MCF 10A (cell line): ENCODE measurements around the gene CYSTM1. TPM values are rescaled to one million over a fixed set of nuclear protein-coding genes. Genes with fewer than 3 reads are reported as not detected.
A peak's percentile ranks its signal among the peaks of the same experiment; 100 is the strongest.

Experiments
- BruUV-seq: library from RNA; stranded (reverse); fragments of 400-500 nt; replicated peaks from 2 replicates; lab custom pipeline; 2021; lab: Mats Ljungman, UMichigan
- CTCF ChIA-PET: fragments of 300-600 bp; sonication (Branson Sonifier 250); formaldehyde crosslinking; extraction: SDS; loops from one replicate; lab custom pipeline; 2021; ENCODE audit warnings: antibody characterized with exemption, inconsistent platforms; lab: Yijun Ruan, JAX
- POLR2A ChIA-PET: fragments of 300-600, 350-650 bp; sonication (Branson Sonifier 250); formaldehyde crosslinking; extraction: SDS; loops from one replicate; lab custom pipeline; 2020; ENCODE audit warnings: antibody characterized with exemption, inconsistent platforms; lab: Yijun Ruan, JAX
- DNase-seq: peaks from one replicate; pipeline ENCODE4 v3.0.0-alpha.2; 2018; ENCODE audit not compliant: unreplicated experiment
- H3K27ac Mint-ChIP-seq: one replicate; pipeline ENCODE4 v1.8.0; 2022; ENCODE audit warnings: mild to moderate bottlenecking, low read depth, mixed read lengths; ENCODE audit not compliant: unreplicated experiment
- H3K27me3 Mint-ChIP-seq: one replicate; pipeline ENCODE4 v1.8.0; 2022; ENCODE audit warnings: mixed read lengths; ENCODE audit not compliant: insufficient read depth, unreplicated experiment
- H3K36me3 Mint-ChIP-seq: one replicate; pipeline ENCODE4 v1.8.0; 2022; ENCODE audit warnings: mild to moderate bottlenecking, moderate library complexity, mixed read lengths; ENCODE audit not compliant: insufficient read depth, unreplicated experiment
- H3K4me1 Mint-ChIP-seq: one replicate; pipeline ENCODE4 v1.8.0; 2022; ENCODE audit warnings: mixed read lengths; ENCODE audit not compliant: insufficient read depth, unreplicated experiment
- H3K4me3 Mint-ChIP-seq: one replicate; pipeline ENCODE4 v1.8.0; 2022; ENCODE audit warnings: mild to moderate bottlenecking, moderate library complexity, mixed read lengths; ENCODE audit not compliant: unreplicated experiment
- H3K9me3 Mint-ChIP-seq: one replicate; pipeline ENCODE4 v1.8.0; 2022; ENCODE audit warnings: mixed read lengths; ENCODE audit not compliant: unreplicated experiment
- intact Hi-C: fragments of 100-400 bp; cut with micrococcal nuclease; formaldehyde crosslinking; loops from 2 replicates; pipeline ENCODE4 v1.14.1; 2022
- total RNA-seq: library from RNA; stranded (reverse); gene quantifications from 2 replicates; pipeline ENCODE4 v1.2.3, GENCODE V29; 2022
- TF ChIP-seq, protein P1 (sequence below): fragments of 200-600 bp; IDR thresholded peaks from one replicate; pipeline ENCODE4 v1.8.0; 2022; ENCODE audit warnings: antibody characterized with exemption, mild to moderate bottlenecking; ENCODE audit not compliant: unreplicated experiment

Gene CYSTM1
- total RNA-seq, 1 experiment from 2014 or later = 59.4 TPM

- POLR2A ChIA-PET = interaction anchor here (0.6 to 1.1 kb wide), 6 partner anchors 44 to 796 kb away, joined by 3 to 6 read pairs (median 3); partner anchors contain the start of gene CYSTM1
These were observed 48.6 kb downstream of the CYSTM1 start for GRCh38 chr5:140223567-140223966.

GRCh38 chr5:140224658-140225057 lies 49.7 kb downstream of the CYSTM1 start:
- POLR2A ChIA-PET = interaction anchor here (1.0 to 1.1 kb wide), 2 partner anchors 12 to 50 kb away, joined by 3 to 5 read pairs; partner anchors contain the start of gene CYSTM1
- Mint-ChIP-seq H3K4me3 (no peak overlapping the region), H3K4me1 (peaks cover 40% of the 10 kb centered on the region), H3K27ac (no peak overlapping the region), H3K9me3 (no peaks in the 10 kb centered on the region), H3K36me3 (peaks cover 7% of the 10 kb centered on the region), H3K27me3 (no peaks in the 10 kb centered on the region)
- intact Hi-C loops = loop anchor here (5.0 kb wide), 2 partner anchors 47 to 147 kb away; partner anchors contain the start of gene CYSTM1
- TF ChIP-seq, protein P1, sequence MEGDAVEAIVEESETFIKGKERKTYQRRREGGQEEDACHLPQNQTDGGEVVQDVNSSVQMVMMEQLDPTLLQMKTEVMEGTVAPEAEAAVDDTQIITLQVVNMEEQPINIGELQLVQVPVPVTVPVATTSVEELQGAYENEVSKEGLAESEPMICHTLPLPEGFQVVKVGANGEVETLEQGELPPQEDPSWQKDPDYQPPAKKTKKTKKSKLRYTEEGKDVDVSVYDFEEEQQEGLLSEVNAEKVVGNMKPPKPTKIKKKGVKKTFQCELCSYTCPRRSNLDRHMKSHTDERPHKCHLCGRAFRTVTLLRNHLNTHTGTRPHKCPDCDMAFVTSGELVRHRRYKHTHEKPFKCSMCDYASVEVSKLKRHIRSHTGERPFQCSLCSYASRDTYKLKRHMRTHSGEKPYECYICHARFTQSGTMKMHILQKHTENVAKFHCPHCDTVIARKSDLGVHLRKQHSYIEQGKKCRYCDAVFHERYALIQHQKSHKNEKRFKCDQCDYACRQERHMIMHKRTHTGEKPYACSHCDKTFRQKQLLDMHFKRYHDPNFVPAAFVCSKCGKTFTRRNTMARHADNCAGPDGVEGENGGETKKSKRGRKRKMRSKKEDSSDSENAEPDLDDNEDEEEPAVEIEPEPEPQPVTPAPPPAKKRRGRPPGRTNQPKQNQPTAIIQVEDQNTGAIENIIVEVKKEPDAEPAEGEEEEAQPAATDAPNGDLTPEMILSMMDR = no peak
- CTCF ChIA-PET = interaction anchor here (0.6 to 1.6 kb wide), 4 partner anchors 16 to 160 kb away, joined by 3 to 7 read pairs (median 4); no protein-coding TSS in a partner anchor
- BruUV-seq = no TSS peak
- DNase-seq = no peak

More at GRCh38 chr5:140223567-140223966, 48.6 kb downstream of the CYSTM1 start:
- no peak for DNase-seq
- H3K9me3 Mint-ChIP-seq = no peaks in the 10 kb centered on the region
- H3K27ac Mint-ChIP-seq = no peak overlapping the region
- H3K4me3 Mint-ChIP-seq = no peak overlapping the region
- BruUV-seq = no TSS peak
- H3K4me1 Mint-ChIP-seq = peaks cover 40% of the 10 kb centered on the region
- H3K36me3 Mint-ChIP-seq = peaks cover 7% of the 10 kb centered on the region
- TF ChIP-seq, protein P1 = no peak
- intact Hi-C loops = loop anchor here (5.0 kb wide), 2 partner anchors 46 to 146 kb away; partner anchors contain the start of gene CYSTM1
- H3K27me3 Mint-ChIP-seq = no peaks in the 10 kb centered on the region
- CTCF ChIA-PET = interaction anchor here (0.5 to 1.6 kb wide), 8 partner anchors 13 to 207 kb away, joined by 3 to 7 read pairs (median 3); no protein-coding TSS in a partner anchor

GRCh38 chr5:140225396-140225795 lies 50.4 kb downstream of the CYSTM1 start:
- no peak overlapping the region for H3K27ac Mint-ChIP-seq
- H3K27me3 Mint-ChIP-seq = no peaks in the 10 kb centered on the region
- TF ChIP-seq, protein P1 = no peak
- intact Hi-C loops = no loop called here
- ChIA-PET CTCF (interaction anchor here (0.6 to 1.5 kb wide), 3 partner anchors 10 to 20 kb away, joined by 3 to 6 read pairs (median 4); no protein-coding TSS in a partner anchor), POLR2A (interaction anchor here (0.7 kb wide), 1 partner anchor 152 kb away, joined by 3 read pairs; no protein-coding TSS in a partner anchor)
- H3K36me3 Mint-ChIP-seq = peaks cover 7% of the 10 kb centered on the region
- no peak for DNase-seq
- H3K4me3 Mint-ChIP-seq = no peak overlapping the region
- no TSS peak for BruUV-seq
- H3K4me1 Mint-ChIP-seq = peaks cover 33% of the 10 kb centered on the region
- no peaks in the 10 kb centered on the region for H3K9me3 Mint-ChIP-seq

GRCh38 chr5:140227046-140227445 lies 52.1 kb downstream of the CYSTM1 start:
- intact Hi-C loops = no loop called here
- ChIA-PET CTCF (interaction anchor here (0.5 to 2.1 kb wide), 6 partner anchors 9 to 1733 kb away, joined by 3 to 8 read pairs (median 4); no protein-coding TSS in a partner anchor), POLR2A (no interaction called here)
- peaks cover 18% of the 10 kb centered on the region for H3K4me1 Mint-ChIP-seq
- no peak overlapping the region for H3K4me3 Mint-ChIP-seq
- no peak overlapping the region for H3K27ac Mint-ChIP-seq
- H3K27me3 Mint-ChIP-seq = no peaks in the 10 kb centered on the region
- peaks cover 7% of the 10 kb centered on the region for H3K36me3 Mint-ChIP-seq
- no TSS peak for BruUV-seq
- DNase-seq = no peak
- no peaks in the 10 kb centered on the region for H3K9me3 Mint-ChIP-seq
- TF ChIP-seq, protein P1 = peak; percentile 13
